Smooth muscle cell (in vitro differentiated cells): ENCODE results near the gene PPP2R2B. TPM values are rescaled to one million over a fixed set of nuclear protein-coding genes. Genes with fewer than 3 reads are reported as not detected.

ENCODE experiments used
- DNase-seq: peaks from one replicate; lab custom pipeline; 2025; ENCODE audit not compliant: unreplicated experiment; lab: John Stamatoyannopoulos, UW
- H2AFZ ChIP-seq: fragments of 200-600 bp; sonication (generic); 2 replicates; pipeline ENCODE4 v1.6.0; 2016; ENCODE audit warnings: antibody characterized with exemption, low read depth, mild to moderate bottlenecking
- H3F3A ChIP-seq: fragments of 200-600 bp; sonication (generic); 2 replicates; pipeline ENCODE4 v1.6.0; 2017; ENCODE audit warnings: antibody characterized with exemption, low read depth
- H3K27ac ChIP-seq: fragments of 200-600 bp; sonication (generic); 2 replicates; pipeline ENCODE4 v1.5.1; 2016; ENCODE audit warnings: low read depth, mild to moderate bottlenecking
- H3K27me3 ChIP-seq: fragments of 200-600 bp; sonication (generic); 2 replicates; pipeline ENCODE4 v1.6.1; 2016; ENCODE audit warnings: low read depth, mild to moderate bottlenecking
- H3K36me3 ChIP-seq: fragments of 200-600 bp; sonication (generic); 2 replicates; pipeline ENCODE4 v1.5.1; 2016; ENCODE audit warnings: low read depth
- H3K4me1 ChIP-seq: fragments of 200-600 bp; sonication (generic); 2 replicates; pipeline ENCODE4 v1.5.1; 2016; ENCODE audit warnings: low read depth
- H3K4me2 ChIP-seq: fragments of 200-600 bp; sonication (generic); 2 replicates; pipeline ENCODE4 v1.6.0; 2016; ENCODE audit warnings: mild to moderate bottlenecking
- H3K4me3 ChIP-seq: fragments of 200-600 bp; sonication (generic); 2 replicates; pipeline ENCODE4 v1.5.1; 2016; ENCODE audit warnings: mild to moderate bottlenecking
- H3K79me2 ChIP-seq: fragments of 200-600 bp; sonication (generic); 2 replicates; pipeline ENCODE4 v1.6.0; 2016; ENCODE audit warnings: low read depth, mild to moderate bottlenecking
- H3K9ac ChIP-seq: fragments of 200-600 bp; sonication (generic); 2 replicates; pipeline ENCODE4 v1.6.0; 2016; ENCODE audit warnings: low read depth
- H3K9me3 ChIP-seq: fragments of 200-600 bp; sonication (generic); replicated peaks from 2 replicates; pipeline ENCODE4 v1.5.1; 2016; ENCODE audit warnings: low read depth
- H4K20me1 ChIP-seq: fragments of 200-600 bp; sonication (generic); 2 replicates; pipeline ENCODE4 v1.6.0; 2016; ENCODE audit warnings: low read depth
- CTCF ChIP-seq: fragments of 200-600 bp; sonication (generic); IDR thresholded peaks from 2 replicates; pipeline ENCODE4 v1.5.1; 2017; ENCODE audit warnings: borderline replicate concordance, mild to moderate bottlenecking, antibody characterized with exemption; ENCODE audit not compliant: insufficient read depth, poor library complexity, severe bottlenecking
- whole genome bisulfite sequencing: methylation state at CpG from one replicate; pipeline ENCODE4 v1.1.7; 2016; ENCODE audit warnings: low lambda C conversion rate; 5-methylcytosine and 5-hydroxymethylcytosine counted together
- polyA plus RNA-seq: library from polyadenylated mRNA; unstranded; fragments of >200 nt; fragmentation: Nextera tagmentation; extraction: Ambion mirVana; gene quantifications from 2 replicates; pipeline ENCODE4 v1.2.1, GENCODE V29; 2016
- total RNA-seq: library from RNA; depleted of rRNA; stranded (reverse); fragments of >200 nt; gene quantifications from 2 replicates; pipeline ENCODE4 v1.2.3, GENCODE V29; 2014

PPP2R2B gene
- total and polyA plus RNA-seq, 2 experiments from 2014 or later = 0.89 to 2.2 TPM

- WGBS = 94% methylated on average over 5 of the region's 5 CpGs
- H3K4me2 ChIP-seq = no peak overlapping the region
- H3K4me1 ChIP-seq = no peaks in the 10 kb centered on the region
- no peak overlapping the region for H3K27ac ChIP-seq
- H3K9ac ChIP-seq = no peak overlapping the region
- no peak for DNase-seq
- no peaks in the 10 kb centered on the region for H3K79me2 ChIP-seq
- H2AFZ ChIP-seq = no peak overlapping the region
- no peaks in the 10 kb centered on the region for H3K9me3 ChIP-seq
- H3K4me3 ChIP-seq = no peak overlapping the region
- no peaks in the 10 kb centered on the region for H3K36me3 ChIP-seq
- no peaks in the 10 kb centered on the region for H3F3A ChIP-seq
- TF ChIP-seq CTCF = no peak
- H4K20me1 ChIP-seq = no peaks in the 10 kb centered on the region
- no peaks in the 10 kb centered on the region for H3K27me3 ChIP-seq
Measured at GRCh38 chr5:146683861-146684260, 194.7 kb downstream of the PPP2R2B start.

GRCh38 chr5:146682899-146683532, 195.5 kb downstream of the PPP2R2B start:
- no peak for TF ChIP-seq CTCF
- 87% methylated on average over 5 of the region's 5 CpGs for WGBS

GRCh38 chr5:146681585-146682105, 196.9 kb downstream of the PPP2R2B start:
- peak overlapping the region; percentile 76 for H3K27ac ChIP-seq
- H3K4me2 ChIP-seq = no peak overlapping the region
- H3K9ac ChIP-seq = no peak overlapping the region
- H3K27me3 ChIP-seq = no peaks in the 10 kb centered on the region
- H3K36me3 ChIP-seq = no peaks in the 10 kb centered on the region
- H2AFZ ChIP-seq = no peak overlapping the region
- no peaks in the 10 kb centered on the region for H3K4me1 ChIP-seq
- H4K20me1 ChIP-seq = no peaks in the 10 kb centered on the region
- H3K79me2 ChIP-seq = no peaks in the 10 kb centered on the region
- no peak for DNase-seq
- H3K9me3 ChIP-seq = no peaks in the 10 kb centered on the region
- H3K4me3 ChIP-seq = no peak overlapping the region
- no peaks in the 10 kb centered on the region for H3F3A ChIP-seq
- 69% methylated on average over 2 of the region's 2 CpGs for WGBS
- no peak for TF ChIP-seq CTCF

More at GRCh38 chr5:146682899-146683532, 195.5 kb downstream of the PPP2R2B start:
- Histone ChIP-seq H3K36me3 (no peaks in the 10 kb centered on the region), H2AFZ (no peak overlapping the region), H3K27me3 (no peaks in the 10 kb centered on the region), H3K4me2 (no peak overlapping the region), H3K9me3 (no peaks in the 10 kb centered on the region), H4K20me1 (no peaks in the 10 kb centered on the region), H3K27ac (no peak overlapping the region), H3K4me3 (no peak overlapping the region), H3K9ac (no peak overlapping the region), H3K79me2 (no peaks in the 10 kb centered on the region), H3F3A (no peaks in the 10 kb centered on the region), H3K4me1 (no peaks in the 10 kb centered on the region)
- no peak for DNase-seq
